HG03378 (cell line): Measurements from ENCODE around the gene WDR41.
"Not testable (repeated sequence)": the region's sequence is repeated elsewhere in the genome, so short reads cannot be mapped to it uniquely, and the experiment has no call there.

Experiments used
- ATAC-seq: cut with Tn5 transposase; IDR thresholded peaks from one replicate; pipeline ENCODE4 v1.9.1; 2021; ENCODE audit warnings: mild to moderate bottlenecking, moderate library complexity; ENCODE audit not compliant: unreplicated experiment

Gene WDR41

DNA sequence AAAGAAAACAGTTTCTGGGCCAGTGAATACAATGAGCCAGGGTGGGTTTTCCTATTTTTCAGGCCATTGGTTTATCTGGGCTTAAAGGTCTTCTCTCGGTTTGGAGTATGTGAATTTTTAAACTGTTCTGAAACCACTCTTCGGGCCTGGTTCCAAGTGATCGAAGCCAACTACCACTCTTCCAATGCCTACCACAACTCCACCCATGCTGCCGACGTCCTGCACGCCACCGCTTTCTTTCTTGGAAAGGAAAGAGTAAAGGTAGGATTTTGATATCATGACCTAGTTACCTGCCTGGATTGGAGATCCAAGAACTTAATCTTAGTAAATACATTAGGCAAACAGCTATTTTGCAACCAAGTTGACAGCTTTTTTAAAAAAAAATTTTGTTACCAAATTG, 79.1 kb downstream of the WDR41 start:
- ATAC-seq = no peak

GRCh38 chr5:77409870-77410621, 82.1 kb downstream of the WDR41 start:
- ATAC-seq = no peak

DNA sequence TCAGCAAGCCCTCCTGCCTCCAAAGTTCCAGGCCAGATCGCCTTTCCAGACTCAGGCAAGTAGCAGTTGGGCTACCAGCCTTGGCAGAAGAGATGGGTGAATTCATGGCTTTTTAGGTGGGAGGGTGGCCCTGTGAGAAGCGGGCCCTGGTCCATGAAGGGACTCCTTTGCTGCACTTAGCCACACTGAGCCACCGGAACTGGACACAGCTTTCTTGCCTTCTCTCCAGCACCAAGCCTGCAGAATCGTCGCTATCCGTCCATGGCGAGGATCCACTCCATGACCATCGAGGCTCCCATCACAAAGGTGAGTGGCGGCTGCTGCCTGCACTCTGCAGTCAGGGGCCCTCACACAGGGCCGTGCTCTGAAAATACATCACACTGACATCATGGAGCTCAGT, 85.0 kb downstream of the WDR41 start:
- ATAC-seq = no peak

DNA sequence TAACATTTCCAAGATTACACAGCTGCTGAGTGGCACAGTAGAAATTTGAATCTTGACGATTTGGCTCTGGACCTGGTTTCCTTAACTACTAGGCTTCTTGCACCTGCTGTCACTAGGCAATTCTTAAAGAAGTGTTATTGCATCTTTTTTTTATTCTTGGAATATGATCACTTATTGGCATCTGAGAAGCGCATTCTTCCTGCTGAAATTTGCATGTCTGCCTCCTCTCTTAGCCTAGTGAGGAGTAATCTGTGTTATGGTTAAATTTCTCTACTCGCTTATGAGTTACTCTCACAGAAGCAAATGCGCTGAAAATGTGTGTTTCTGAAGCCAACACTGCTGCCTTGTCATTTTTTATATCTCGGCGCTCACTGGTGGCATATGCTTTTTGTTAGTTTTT, 89.3 kb downstream of the WDR41 start:
- ATAC-seq = no peak

DNA sequence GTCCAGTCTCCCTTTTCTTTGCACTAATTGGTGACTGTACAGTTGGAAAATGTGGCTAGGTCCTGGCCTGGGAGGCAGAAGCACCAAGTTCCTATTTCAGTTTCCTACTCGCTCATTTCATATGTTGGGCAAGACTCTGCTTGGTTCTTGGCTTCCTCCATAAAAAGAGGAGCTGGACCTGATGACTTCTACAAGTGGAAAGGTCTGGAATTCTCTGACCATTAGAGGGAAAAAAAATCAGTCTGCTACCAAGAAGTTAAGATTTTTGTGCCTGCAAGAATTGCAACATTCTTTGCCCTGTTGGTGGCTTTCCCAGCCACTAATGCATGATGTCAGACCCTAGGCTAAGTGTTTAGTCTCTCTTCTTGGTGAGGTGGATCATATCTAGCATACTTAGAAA, 91.5 kb downstream of the WDR41 start:
- ATAC-seq = no peak

GRCh38 chr5:77398896-77399295, 93.2 kb downstream of the WDR41 start:
- ATAC-seq = no peak

DNA sequence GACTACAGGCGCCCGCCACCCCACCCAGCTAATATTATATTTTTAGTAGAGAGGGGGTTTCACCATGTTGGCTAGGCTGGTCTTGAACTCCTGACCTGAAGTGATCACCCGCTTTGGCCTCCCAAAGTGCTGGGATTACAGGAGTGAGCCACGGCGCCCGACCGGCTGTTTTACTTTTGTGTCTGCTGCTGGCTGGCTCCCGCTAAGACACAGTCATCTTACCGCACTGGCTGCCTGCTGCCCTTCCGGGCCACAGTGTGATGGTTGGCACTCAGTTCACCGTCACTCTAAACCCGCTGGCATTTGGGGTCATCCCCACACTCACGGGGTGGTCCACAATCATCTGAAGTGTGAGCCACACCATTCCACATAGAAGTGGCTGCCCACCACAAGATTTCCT, 93.7 kb downstream of the WDR41 start:
- ATAC-seq = no peak

DNA sequence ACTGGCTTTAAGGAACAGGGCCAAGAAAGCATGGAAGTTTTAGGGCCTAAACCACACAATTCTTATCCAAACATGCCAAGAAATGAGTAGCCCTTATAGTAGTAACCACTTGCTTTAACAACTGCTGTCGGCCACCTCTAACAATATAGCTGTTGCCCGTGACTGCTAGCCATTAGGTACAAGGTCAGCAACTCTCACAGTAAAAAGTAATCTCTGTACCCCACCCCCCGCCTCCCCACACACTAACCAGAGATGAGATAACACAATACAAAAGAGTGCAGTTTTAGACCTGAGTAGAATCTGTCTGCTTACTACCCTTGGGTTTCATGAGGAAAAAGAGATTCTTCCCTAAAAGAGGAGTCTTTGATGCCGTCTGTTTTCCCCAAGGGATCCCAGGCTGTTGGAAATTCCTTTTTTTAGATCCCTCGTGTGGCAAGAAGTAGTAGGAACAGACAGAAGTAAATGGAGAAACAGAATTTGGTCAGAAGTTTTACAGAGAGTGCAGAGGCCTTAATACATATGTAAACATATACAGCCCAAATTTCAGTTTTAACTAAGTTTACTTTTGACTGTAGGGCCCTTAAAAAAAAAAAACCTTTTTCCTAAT, 94.3 kb downstream of the WDR41 start:
- ATAC-seq = no peak

- no peak for ATAC-seq
Observed at GRCh38 chr5:77396017-77396416, 96.1 kb downstream of the WDR41 start.

DNA sequence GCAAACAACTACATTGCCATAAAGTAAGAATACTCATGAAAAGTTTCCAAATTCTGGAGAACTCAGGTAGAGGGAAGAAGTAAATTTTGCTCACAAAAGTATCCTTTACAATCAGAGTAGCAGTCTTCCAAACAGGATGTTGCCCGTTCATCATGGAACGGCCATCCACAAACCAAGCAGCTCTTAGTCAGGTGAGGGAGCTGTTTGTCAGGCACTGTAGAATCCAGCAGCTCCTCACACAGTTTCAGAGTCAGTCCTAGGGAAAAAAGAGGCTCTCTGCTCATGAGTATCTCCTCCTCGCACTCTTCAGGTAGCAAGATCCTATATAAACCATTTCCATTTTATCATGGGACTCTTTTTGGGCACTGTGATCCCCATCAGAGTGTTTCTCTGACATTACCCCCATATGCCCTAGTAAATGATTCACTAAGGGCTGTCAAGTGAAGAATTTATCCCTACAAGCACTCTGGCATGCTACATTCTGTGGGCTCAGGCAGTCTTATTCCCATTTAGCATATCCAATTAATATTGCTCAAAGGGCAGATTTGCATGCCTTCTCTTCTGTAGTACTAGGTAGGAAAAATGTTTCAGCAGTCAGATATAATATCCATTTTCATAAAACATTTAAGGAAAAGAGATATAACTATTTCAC, 97.9 kb downstream of the WDR41 start:
- ATAC-seq = no peak

DNA sequence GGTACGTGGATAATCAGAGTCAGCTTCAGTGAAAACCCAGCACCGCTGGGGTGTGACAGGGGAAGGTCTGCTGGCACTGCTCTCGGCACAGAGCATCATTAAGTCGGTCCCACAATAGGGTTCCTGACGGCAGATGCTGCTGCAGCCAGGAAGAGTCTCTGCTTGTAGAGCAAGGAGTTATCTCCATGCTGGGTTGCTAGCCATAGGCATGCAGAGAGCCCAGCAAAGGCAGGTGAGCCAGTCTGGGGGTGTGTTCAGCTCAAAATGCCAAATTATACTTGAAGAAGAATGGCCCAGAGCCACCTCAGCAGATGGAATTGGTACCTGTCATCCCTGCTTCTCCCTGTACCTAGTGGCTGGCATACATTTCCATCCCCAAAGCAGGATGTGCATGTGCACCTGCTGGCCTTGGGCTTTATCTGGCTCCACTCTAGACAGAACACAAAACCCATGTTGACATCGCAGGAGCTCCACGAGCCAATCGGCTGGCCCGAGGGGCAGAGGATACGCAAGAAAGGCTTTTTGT, 100.8 kb downstream of the WDR41 start:
- no peak for ATAC-seq

- ATAC-seq = no peak
Observed at GRCh38 chr5:77390795-77391194, 101.3 kb downstream of the WDR41 start.

DNA sequence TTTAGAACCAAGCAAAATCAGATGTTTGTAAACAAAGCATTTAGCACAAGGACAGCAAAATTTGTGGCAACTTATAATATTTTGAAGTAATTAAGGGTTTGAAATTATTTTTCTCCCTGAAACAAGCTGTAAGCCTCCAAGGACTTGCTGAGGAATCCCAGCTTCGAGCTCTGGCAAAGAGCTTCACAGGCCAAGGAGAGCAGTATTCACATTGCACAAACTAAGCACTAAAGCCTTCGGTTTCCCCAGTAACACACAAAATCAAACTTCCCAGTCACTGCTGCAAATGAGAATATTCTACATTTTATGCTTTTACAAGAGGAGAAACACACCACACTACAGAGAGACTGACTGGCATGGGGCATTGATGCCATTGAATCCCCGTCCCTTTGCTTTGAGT, 101.9 kb downstream of the WDR41 start:
- ATAC-seq = no peak

- ATAC-seq = no peak
Observed at GRCh38 chr5:77389746-77390145, 102.4 kb downstream of the WDR41 start.

GRCh38 chr5:77386340-77386739, 105.8 kb downstream of the WDR41 start:
- ATAC-seq = not testable (repeated sequence)

- not testable (repeated sequence) for ATAC-seq
Observed at GRCh38 chr5:77383336-77383735, 108.8 kb downstream of the WDR41 start.
